ENCODE measurements around the gene ACSF3.
A peak's percentile ranks its signal among the peaks of the same experiment; 100 is the strongest.

ACSF3 gene

DNA sequence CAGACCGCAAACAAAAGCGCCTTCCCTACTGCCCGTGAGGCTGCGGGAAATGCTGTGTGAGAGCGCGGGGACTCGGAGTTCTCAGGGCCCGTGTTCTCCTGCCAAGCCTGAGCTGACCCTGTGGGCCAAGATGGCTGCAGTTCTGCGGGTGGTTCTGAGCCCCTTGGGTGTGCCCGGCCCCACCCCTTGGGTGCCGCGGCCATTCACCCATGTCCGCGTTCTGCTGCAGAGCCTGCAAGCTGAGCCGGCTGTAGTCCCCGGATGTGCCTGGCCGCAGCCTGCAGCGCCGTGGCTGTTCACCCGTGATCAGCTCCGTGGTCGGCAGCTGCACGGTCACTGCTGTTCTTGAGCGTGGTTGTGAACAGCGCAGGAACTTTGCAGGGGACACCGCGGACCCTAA is 20.0 kb downstream of the ACSF3 start:
- Histone ChIP-seq H3K4me3 (ENCODE audit: low read depth, low read length, poor library complexity, severe bottlenecking) (peak overlapping the region; percentile 44), H3K9me2 (ENCODE audit: low read depth, low read length) (no peaks in the 10 kb centered on the region), H2AFZ (ENCODE audit: low read length) (no peak overlapping the region), H4K20me1 (ENCODE audit: insufficient read depth, low read length) (no peaks in the 10 kb centered on the region), H3K79me2 (ENCODE audit: insufficient read depth, low read length) (0 out of 2 replicates have a peak, but pooled peaks cover 7% of the 10 kb centered on the region), H3K4me1 (ENCODE audit: insufficient read depth, low read length, severe bottlenecking) (peaks cover 61% of the 10 kb centered on the region), H3K36me3 (ENCODE audit: insufficient read depth, low read length) (peaks cover 91% of the 10 kb centered on the region), H3F3A (ENCODE audit: insufficient read depth, low read length) (no peaks in the 10 kb centered on the region), H3K9me3 (ENCODE audit: low read length) (no peaks in the 10 kb centered on the region), H3K27ac (ENCODE audit: low read depth, low read length, poor library complexity, severe bottlenecking) (peak overlapping the region; percentile 97), H3K27me3 (ENCODE audit: insufficient read depth, low read length) (no peaks in the 10 kb centered on the region), H3K9ac (ENCODE audit: low read length) (peak overlapping the region; percentile 62), H3K4me2 (ENCODE audit: low read length) (peak overlapping the region; percentile 61)
- TF ChIP-seq, protein P1, sequence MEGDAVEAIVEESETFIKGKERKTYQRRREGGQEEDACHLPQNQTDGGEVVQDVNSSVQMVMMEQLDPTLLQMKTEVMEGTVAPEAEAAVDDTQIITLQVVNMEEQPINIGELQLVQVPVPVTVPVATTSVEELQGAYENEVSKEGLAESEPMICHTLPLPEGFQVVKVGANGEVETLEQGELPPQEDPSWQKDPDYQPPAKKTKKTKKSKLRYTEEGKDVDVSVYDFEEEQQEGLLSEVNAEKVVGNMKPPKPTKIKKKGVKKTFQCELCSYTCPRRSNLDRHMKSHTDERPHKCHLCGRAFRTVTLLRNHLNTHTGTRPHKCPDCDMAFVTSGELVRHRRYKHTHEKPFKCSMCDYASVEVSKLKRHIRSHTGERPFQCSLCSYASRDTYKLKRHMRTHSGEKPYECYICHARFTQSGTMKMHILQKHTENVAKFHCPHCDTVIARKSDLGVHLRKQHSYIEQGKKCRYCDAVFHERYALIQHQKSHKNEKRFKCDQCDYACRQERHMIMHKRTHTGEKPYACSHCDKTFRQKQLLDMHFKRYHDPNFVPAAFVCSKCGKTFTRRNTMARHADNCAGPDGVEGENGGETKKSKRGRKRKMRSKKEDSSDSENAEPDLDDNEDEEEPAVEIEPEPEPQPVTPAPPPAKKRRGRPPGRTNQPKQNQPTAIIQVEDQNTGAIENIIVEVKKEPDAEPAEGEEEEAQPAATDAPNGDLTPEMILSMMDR (IDR thresholded peaks at IDR 0.05; ENCODE audit: low read length), result no peak
- TF ChIP-seq EZH2 (IDR thresholded peaks at IDR 0.05; ENCODE audit: borderline replicate concordance, low read length), result no peak

DNA sequence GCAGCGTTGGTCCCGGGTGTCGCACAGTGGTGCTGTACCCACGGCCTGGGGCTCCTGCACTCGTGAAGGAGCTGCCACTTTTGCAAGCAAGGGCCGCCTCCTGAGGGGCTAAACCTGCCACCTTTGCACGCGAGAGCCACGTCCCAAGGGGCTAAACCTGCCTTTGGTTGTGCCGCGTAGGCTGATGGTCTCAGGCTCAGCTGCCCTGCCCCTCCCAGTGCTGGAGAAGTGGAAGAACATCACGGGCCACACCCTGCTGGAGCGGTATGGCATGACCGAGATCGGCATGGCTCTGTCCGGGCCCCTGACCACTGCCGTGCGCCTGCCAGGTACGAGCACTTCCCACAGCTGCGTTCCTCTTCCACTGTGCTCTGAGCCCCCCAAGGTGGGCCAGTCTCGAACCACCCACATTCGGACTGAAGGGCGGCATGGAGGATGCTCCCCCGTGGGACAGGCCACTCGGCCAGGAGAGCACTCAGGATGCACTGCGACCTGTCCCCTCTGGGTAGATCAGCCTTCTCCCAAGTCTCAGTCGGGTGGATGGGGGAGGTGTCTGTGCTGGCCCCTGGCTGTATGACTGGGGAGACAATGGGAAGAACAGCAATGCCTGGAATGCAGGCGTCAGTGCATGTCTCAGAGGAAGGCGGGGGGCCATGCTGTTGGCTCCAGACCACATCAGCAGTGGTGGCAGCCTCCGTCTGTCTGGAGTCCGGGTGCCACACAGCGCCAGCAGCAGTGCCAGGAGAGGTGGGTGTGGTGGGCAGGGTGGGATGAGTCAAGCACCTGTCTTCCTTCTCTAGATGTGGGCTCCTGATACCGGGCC is 20.7 kb downstream of the ACSF3 start:
- Histone ChIP-seq H3K79me2 (ENCODE audit: insufficient read depth, low read length) (0 out of 2 replicates have a peak, but pooled peaks cover 6% of the 10 kb centered on the region), H3K9ac (ENCODE audit: low read length) (peak overlapping the region; percentile 62), H3K4me2 (ENCODE audit: low read length) (peak overlapping the region; percentile 61), H3K27me3 (ENCODE audit: insufficient read depth, low read length) (no peaks in the 10 kb centered on the region), H3K27ac (ENCODE audit: low read depth, low read length, poor library complexity, severe bottlenecking) (peak overlapping the region; percentile 97), H4K20me1 (ENCODE audit: insufficient read depth, low read length) (no peaks in the 10 kb centered on the region), H3K9me2 (ENCODE audit: low read depth, low read length) (no peaks in the 10 kb centered on the region), H2AFZ (ENCODE audit: low read length) (no peak overlapping the region), H3K9me3 (ENCODE audit: low read length) (no peaks in the 10 kb centered on the region), H3K4me3 (ENCODE audit: low read depth, low read length, poor library complexity, severe bottlenecking) (peak overlapping the region; percentile 44), H3K4me1 (ENCODE audit: insufficient read depth, low read length, severe bottlenecking) (peaks cover 61% of the 10 kb centered on the region), H3F3A (ENCODE audit: insufficient read depth, low read length) (no peaks in the 10 kb centered on the region), H3K36me3 (ENCODE audit: insufficient read depth, low read length) (peaks cover 92% of the 10 kb centered on the region)
- TF ChIP-seq EZH2 (IDR thresholded peaks at IDR 0.05; ENCODE audit: borderline replicate concordance, low read length), result no peak

DNA sequence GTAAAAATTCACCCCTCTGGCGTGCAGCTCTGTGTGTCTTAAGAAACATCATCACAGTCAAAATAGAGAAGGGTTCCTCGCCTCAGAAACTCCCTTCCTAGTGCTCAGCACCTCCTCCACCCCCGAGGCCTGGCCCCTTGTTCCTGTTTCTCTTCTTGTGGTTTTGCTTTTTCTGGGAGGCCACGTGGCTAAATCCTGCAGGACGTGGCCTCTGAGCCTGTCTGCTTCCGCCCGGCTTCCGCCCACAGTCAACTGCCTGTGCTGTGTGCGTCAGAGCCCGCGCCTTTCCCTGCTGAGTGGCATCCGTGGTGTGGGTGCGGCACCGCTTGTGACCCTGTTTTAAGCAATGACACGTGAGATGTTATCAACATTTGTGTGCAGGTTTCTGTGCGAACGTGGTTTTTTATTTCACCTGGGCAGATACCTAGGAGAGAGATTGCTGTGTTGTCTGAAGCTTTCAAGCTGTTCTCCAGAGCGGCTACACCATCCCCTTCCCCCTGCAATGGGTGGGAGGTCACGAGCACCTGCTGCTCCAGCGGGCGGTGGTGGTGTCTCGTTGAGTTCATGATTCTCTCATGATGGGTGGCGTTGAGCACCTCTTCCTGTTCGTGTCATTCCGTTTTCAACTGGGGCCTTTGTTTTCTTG is 21.7 kb downstream of the ACSF3 start:
- Histone ChIP-seq H3K9me2 (ENCODE audit: low read depth, low read length) (no peaks in the 10 kb centered on the region), H4K20me1 (ENCODE audit: insufficient read depth, low read length) (no peaks in the 10 kb centered on the region), H3K36me3 (ENCODE audit: insufficient read depth, low read length) (peaks cover 93% of the 10 kb centered on the region), H3K4me3 (ENCODE audit: low read depth, low read length, poor library complexity, severe bottlenecking) (peak overlapping the region; percentile 44), H3K9me3 (ENCODE audit: low read length) (no peaks in the 10 kb centered on the region), H3F3A (ENCODE audit: insufficient read depth, low read length) (no peaks in the 10 kb centered on the region), H3K79me2 (ENCODE audit: insufficient read depth, low read length) (0 out of 2 replicates have a peak, but pooled peaks cover 3% of the 10 kb centered on the region), H3K9ac (ENCODE audit: low read length) (peak overlapping the region; percentile 62; the same call in 1 of the 2 replicates), H3K4me1 (ENCODE audit: insufficient read depth, low read length, severe bottlenecking) (peaks cover 64% of the 10 kb centered on the region), H3K27me3 (ENCODE audit: insufficient read depth, low read length) (no peaks in the 10 kb centered on the region), H2AFZ (ENCODE audit: low read length) (no peak overlapping the region), H3K4me2 (ENCODE audit: low read length) (peak overlapping the region; percentile 61), H3K27ac (ENCODE audit: low read depth, low read length, poor library complexity, severe bottlenecking) (peak overlapping the region; percentile 97)
- TF ChIP-seq, protein P1 (IDR thresholded peaks at IDR 0.05; ENCODE audit: low read length), result no peak
- TF ChIP-seq EZH2 (IDR thresholded peaks at IDR 0.05; ENCODE audit: borderline replicate concordance, low read length), result no peak

Measured in OCI-LY1 (cell line).